ENCODE results near the gene OSBPL5. TPM values are rescaled to one million over a fixed set of nuclear protein-coding genes. Genes with fewer than 3 reads are reported as not detected.

The OSBPL5 gene
- total RNA-seq, 4 donors from 2014 or later, result 24.7 to 83.3 (median 48.2) TPM

- H3K4me1 ChIP-seq, result no peaks in the 10 kb centered on the region
- intact Hi-C loops (cut with DNase I; ENCODE audit: low total_unique reads), result loop anchor here (2.0 kb wide), 1 partner anchor 53 kb away; no protein-coding TSS in a partner anchor
- no peak overlapping the region for H3K27ac ChIP-seq
- TF ChIP-seq POLR2A (IDR thresholded peaks at IDR 0.05), result no peak
- no peaks in the 10 kb centered on the region for H3K27me3 ChIP-seq
- DNase-seq, result no peak
- H3K36me3 ChIP-seq, result no peaks in the 10 kb centered on the region
- no peak overlapping the region for H3K4me3 ChIP-seq
- H3K9me3 ChIP-seq, result no peaks in the 10 kb centered on the region
Measured at GRCh38 chr11:3037945-3038271, 127.2 kb downstream of the OSBPL5 start.

Small RNAs within 50 kb of the gene (small RNA-seq; reads per million reads assigned to genes)
- not detected for gene RNU1-91P

Other genes starting within 250 kb of the OSBPL5 start
- gene PHLDA2, start 235.9 kb downstream of the OSBPL5 start, total RNA-seq, result 1 to 10 TPM in 1 of 4 donors, not detected in 3; 5.2 TPM
- 100 to 1,000 TPM in 3 of 4 donors, 10 to 100 TPM in 1; 96.1 to 183 (median 129) TPM for gene NAP1L4, start 173.0 kb downstream of the OSBPL5 start, total RNA-seq
- 10 to 100 TPM; 13.2 to 39.5 (median 27.4) TPM for gene CARS1, start 107.9 kb downstream of the OSBPL5 start, total RNA-seq
- not detected for gene MRGPRG, start 53.5 kb upstream of the OSBPL5 start, total RNA-seq
- 1 to 10 TPM in 1 of 4 donors, under 1 TPM in 1, not detected in 2; 0.28 to 1.5 TPM for gene MRGPRE, start 67.1 kb upstream of the OSBPL5 start, total RNA-seq
- 10 to 100 TPM in 3 of 4 donors, 1 to 10 TPM in 1; 9.4 to 24.0 (median 15.6) TPM for gene ZNF195, start 213.8 kb upstream of the OSBPL5 start, total RNA-seq

Measured in uterus (tissue), 4 donors.